Measurements from ENCODE around the gene DENND2C. TPM values are rescaled to one million over a fixed set of nuclear protein-coding genes. Genes with fewer than 3 reads are reported as not detected.
A peak's percentile ranks its signal among the peaks of the same experiment; 100 is the strongest.

The DENND2C gene
- total RNA-seq, 1 donor from 2014 or later: 0.81 TPM

- H3K4me3 ChIP-seq (ENCODE audit: low read depth, low read length): no peak overlapping the region
- no peak for DNase-seq (ENCODE audit: low read depth)
- no peak for TF ChIP-seq CTCF (conservative IDR thresholded peaks at IDR 0.05; ENCODE audit: low read depth, low read length)
Measured at GRCh38 chr1:114554577-114554976, 115.3 kb downstream of the DENND2C start.

- TF ChIP-seq CTCF (conservative IDR thresholded peaks at IDR 0.05; ENCODE audit: low read depth, low read length): no peak
- no peak overlapping the region for H3K4me3 ChIP-seq (ENCODE audit: low read depth, low read length)
- DNase-seq (ENCODE audit: low read depth): no peak
Measured at GRCh38 chr1:114552106-114552639, 117.7 kb downstream of the DENND2C start.

GRCh38 chr1:114551400-114551799 lies 118.4 kb downstream of the DENND2C start:
- no peak for DNase-seq (ENCODE audit: low read depth)
- H3K4me3 ChIP-seq (ENCODE audit: low read depth, low read length): no peak overlapping the region
- TF ChIP-seq CTCF (conservative IDR thresholded peaks at IDR 0.05; ENCODE audit: low read depth, low read length): no peak

GRCh38 chr1:114550336-114550735 lies 119.5 kb downstream of the DENND2C start:
- H3K4me3 ChIP-seq (ENCODE audit: low read depth, low read length): no peak overlapping the region
- no peak for TF ChIP-seq CTCF (conservative IDR thresholded peaks at IDR 0.05; ENCODE audit: low read depth, low read length)
- DNase-seq (ENCODE audit: low read depth): no peak

GRCh38 chr1:114549137-114549536 lies 120.7 kb downstream of the DENND2C start:
- peak; percentile 43 for DNase-seq (ENCODE audit: low read depth)
- no peak overlapping the region for H3K4me3 ChIP-seq (ENCODE audit: low read depth, low read length)
- no peak for TF ChIP-seq CTCF (conservative IDR thresholded peaks at IDR 0.05; ENCODE audit: low read depth, low read length)

GRCh38 chr1:114547076-114547475 lies 122.8 kb downstream of the DENND2C start:
- TF ChIP-seq CTCF (conservative IDR thresholded peaks at IDR 0.05; ENCODE audit: low read depth, low read length): no peak
- no peak overlapping the region for H3K4me3 ChIP-seq (ENCODE audit: low read depth, low read length)

GRCh38 chr1:114545796-114546195 lies 124.1 kb downstream of the DENND2C start:
- TF ChIP-seq CTCF (conservative IDR thresholded peaks at IDR 0.05; ENCODE audit: low read depth, low read length): no peak
- no peak overlapping the region for H3K4me3 ChIP-seq (ENCODE audit: low read depth, low read length)
- no peak for DNase-seq (ENCODE audit: low read depth)

More at GRCh38 chr1:114547076-114547475, 122.8 kb downstream of the DENND2C start:
- DNase-seq (ENCODE audit: low read depth): no peak
